Sigmoid colon (tissue), 4 donors: Measurements from ENCODE around the gene EEF2.

ENCODE experiments used
- POLR2A ChIP-seq, 2 donors: fragments of 450-650 bp; IDR thresholded peaks; one replicate each; pipeline ENCODE4 v1.6.1; 2016; ENCODE audit warnings: antibody characterized with exemption in 2 of 2, mild to moderate bottlenecking in 2 of 2, moderate library complexity in 2 of 2
- POLR2AphosphoS5 ChIP-seq, 4 donors: sonication (generic); formaldehyde crosslinking; IDR thresholded peaks; one replicate each; pipeline ENCODE4 v1.6.1; 2017; ENCODE audit warnings: antibody characterized with exemption in 4 of 4
- TF ChIP-seq, protein P1 (sequence below), 4 experiments: fragments of 450-650 bp in 3 of 4; fragments of 200-600 bp in 1 of 4; IDR thresholded peaks; one replicate each; pipeline ENCODE4 v1.5.1; 2016 to 2019; ENCODE audit warnings: antibody characterized with exemption in 4 of 4, mild to moderate bottlenecking in 3 of 4, moderate library complexity in 2 of 4

DNA sequence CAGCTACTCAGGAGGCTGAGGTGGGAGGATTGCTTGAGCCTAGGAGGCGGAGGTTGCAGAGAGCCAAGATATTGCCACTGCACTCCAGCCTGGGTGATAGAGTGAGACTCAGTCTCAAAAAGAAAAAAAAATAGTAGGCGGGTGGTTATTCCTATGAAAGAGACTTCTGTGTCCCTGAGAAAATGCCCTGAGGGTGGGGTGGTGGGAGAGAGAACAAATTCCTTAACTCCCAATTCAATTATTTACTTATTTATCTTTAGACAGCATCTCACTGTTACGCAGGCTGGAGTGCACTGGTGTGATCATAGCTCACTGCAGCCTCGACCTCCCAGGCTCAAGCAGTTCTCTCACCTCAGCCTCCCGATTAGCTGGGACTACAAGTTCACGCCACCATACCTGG lies 10.3 kb upstream of the EEF2 start:
- TF ChIP-seq POLR2AphosphoS5 (IDR thresholded peaks at IDR 0.05) (no peak), POLR2A (IDR thresholded peaks at IDR 0.05) (no peak)
- TF ChIP-seq, protein P1, sequence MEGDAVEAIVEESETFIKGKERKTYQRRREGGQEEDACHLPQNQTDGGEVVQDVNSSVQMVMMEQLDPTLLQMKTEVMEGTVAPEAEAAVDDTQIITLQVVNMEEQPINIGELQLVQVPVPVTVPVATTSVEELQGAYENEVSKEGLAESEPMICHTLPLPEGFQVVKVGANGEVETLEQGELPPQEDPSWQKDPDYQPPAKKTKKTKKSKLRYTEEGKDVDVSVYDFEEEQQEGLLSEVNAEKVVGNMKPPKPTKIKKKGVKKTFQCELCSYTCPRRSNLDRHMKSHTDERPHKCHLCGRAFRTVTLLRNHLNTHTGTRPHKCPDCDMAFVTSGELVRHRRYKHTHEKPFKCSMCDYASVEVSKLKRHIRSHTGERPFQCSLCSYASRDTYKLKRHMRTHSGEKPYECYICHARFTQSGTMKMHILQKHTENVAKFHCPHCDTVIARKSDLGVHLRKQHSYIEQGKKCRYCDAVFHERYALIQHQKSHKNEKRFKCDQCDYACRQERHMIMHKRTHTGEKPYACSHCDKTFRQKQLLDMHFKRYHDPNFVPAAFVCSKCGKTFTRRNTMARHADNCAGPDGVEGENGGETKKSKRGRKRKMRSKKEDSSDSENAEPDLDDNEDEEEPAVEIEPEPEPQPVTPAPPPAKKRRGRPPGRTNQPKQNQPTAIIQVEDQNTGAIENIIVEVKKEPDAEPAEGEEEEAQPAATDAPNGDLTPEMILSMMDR (IDR thresholded peaks at IDR 0.05): no peak
